ENCODE measurements around the gene MNX1. TPM values are rescaled to one million over a fixed set of nuclear protein-coding genes. Genes with fewer than 3 reads are reported as not detected.

Gene MNX1
- total and polyA plus RNA-seq, 8 donors, result 1.1 to 80.2 (median 3.1) TPM; not detected in 1

DNA sequence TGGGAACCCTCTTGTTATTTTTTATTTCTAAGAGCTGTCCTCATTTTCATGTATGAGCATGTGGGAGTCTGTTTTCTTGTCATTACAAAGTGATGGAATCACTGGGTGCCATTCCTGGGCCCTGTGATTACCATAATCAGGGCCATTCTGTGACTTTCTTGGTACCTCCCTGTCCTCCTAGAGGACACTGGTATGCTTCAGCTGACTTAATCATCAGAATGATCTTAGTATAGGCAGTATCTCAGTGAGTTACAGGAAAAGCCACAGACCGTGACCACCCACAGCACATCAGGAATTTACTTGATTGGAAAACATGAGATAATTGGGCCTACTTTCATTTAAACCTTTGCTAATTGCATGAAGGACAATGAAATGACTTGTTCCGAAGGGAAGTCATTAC lies 53.7 kb downstream of the MNX1 start:
- intact Hi-C loops (cut with DNase I; ENCODE audit: low total_unique reads), result no loop called here
- peaks cover 67 to 97% (median 95%) of the 10 kb centered on the region in 4 donors for H3K36me3 ChIP-seq
- H3K4me3 ChIP-seq, result no peak overlapping the region
- WGBS, 5 donors, result 83 to 98% (median 93%) methylated on average over 2 of the region's 2 CpGs
- peaks cover 4 to 17% (median 9%) of the 10 kb centered on the region in 4 donors for H3K4me1 ChIP-seq
- H3K27ac ChIP-seq, result no peak overlapping the region
- TF ChIP-seq, protein P1, sequence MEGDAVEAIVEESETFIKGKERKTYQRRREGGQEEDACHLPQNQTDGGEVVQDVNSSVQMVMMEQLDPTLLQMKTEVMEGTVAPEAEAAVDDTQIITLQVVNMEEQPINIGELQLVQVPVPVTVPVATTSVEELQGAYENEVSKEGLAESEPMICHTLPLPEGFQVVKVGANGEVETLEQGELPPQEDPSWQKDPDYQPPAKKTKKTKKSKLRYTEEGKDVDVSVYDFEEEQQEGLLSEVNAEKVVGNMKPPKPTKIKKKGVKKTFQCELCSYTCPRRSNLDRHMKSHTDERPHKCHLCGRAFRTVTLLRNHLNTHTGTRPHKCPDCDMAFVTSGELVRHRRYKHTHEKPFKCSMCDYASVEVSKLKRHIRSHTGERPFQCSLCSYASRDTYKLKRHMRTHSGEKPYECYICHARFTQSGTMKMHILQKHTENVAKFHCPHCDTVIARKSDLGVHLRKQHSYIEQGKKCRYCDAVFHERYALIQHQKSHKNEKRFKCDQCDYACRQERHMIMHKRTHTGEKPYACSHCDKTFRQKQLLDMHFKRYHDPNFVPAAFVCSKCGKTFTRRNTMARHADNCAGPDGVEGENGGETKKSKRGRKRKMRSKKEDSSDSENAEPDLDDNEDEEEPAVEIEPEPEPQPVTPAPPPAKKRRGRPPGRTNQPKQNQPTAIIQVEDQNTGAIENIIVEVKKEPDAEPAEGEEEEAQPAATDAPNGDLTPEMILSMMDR (IDR thresholded peaks at IDR 0.05), result no peak
- TF ChIP-seq POLR2A (IDR thresholded peaks at IDR 0.05) (no peak), POLR2AphosphoS5 (IDR thresholded peaks at IDR 0.05) (no peak), EP300 (IDR thresholded peaks at IDR 0.05) (no peak)
- H3K9me3 ChIP-seq, result no peaks in the 10 kb centered on the region
- no peaks in the 10 kb centered on the region for H3K27me3 ChIP-seq
- DNase-seq, result no peak

DNA sequence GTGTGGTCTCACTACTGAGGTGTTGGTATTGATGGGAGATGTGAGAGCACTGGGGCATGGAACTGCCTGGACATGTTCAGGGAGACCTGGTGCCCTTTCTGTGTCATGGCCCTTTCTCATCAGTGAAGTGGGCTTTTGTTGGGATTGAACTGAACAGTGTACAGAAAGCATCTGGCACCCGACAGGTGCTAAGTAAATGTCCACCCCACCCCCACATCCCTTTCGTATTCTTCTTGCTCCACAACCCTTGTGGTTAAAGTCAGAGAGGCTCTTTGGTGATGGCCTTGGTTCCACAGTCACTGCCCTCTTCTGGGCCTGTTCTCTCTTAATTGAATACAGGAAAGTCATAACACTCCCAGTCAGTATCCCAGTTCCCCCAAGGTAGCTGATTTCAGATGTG lies 55.5 kb downstream of the MNX1 start:
- H3K4me1 ChIP-seq, result peaks cover 21 to 34% (median 25%) of the 10 kb centered on the region in 4 donors
- intact Hi-C loops (cut with DNase I; ENCODE audit: low total_unique reads), result no loop called here
- H3K27ac ChIP-seq, result no peak overlapping the region
- no peak for DNase-seq
- no peaks in the 10 kb centered on the region for H3K9me3 ChIP-seq
- H3K27me3 ChIP-seq, result no peaks in the 10 kb centered on the region
- peaks cover 56 to 79% (median 77%) of the 10 kb centered on the region in 4 donors for H3K36me3 ChIP-seq
- TF ChIP-seq, protein P1 (IDR thresholded peaks at IDR 0.05), result no peak
- no peak for TF ChIP-seq POLR2A (IDR thresholded peaks at IDR 0.05)
- WGBS, 5 donors, result 86 to 97% (median 93%) methylated on average over 2 of the region's 2 CpGs
- H3K4me3 ChIP-seq, result no peak overlapping the region

Other genes starting within 250 kb of the MNX1 start
- gene LMBR1, start 117.5 kb downstream of the MNX1 start, total RNA-seq, result 100 to 1,000 TPM in 4 of 5 donors, 10 to 100 TPM in 1; 62.5 to 187 (median 138) TPM
- gene LMBR1, start 117.5 kb downstream of the MNX1 start, polyA plus RNA-seq, result 1 to 10 TPM; 7.5 to 9.0 (median 8.3) TPM
- 100 to 1,000 TPM in 1 of 5 donors, 10 to 100 TPM in 3, under 1 TPM in 1; 0.58 to 117 (median 36.7) TPM for gene NOM1, start 61.0 kb downstream of the MNX1 start, total RNA-seq
- 10 to 100 TPM in 1 of 3 donors, 1 to 10 TPM in 2; 4.2 to 12.2 (median 5.8) TPM for gene NOM1, start 61.0 kb downstream of the MNX1 start, polyA plus RNA-seq
- 100 to 1,000 TPM in 2 of 5 donors, 10 to 100 TPM in 3; 60.9 to 162 (median 84.3) TPM for gene UBE3C, start 128.3 kb upstream of the MNX1 start, total RNA-seq
- 10 to 100 TPM; 13.5 to 23.4 (median 19.6) TPM for gene UBE3C, start 128.3 kb upstream of the MNX1 start, polyA plus RNA-seq